Measurements from ENCODE around the gene NUBP2.

The NUBP2 gene

GRCh38 chr16:1800701-1801100, 17.9 kb downstream of the NUBP2 start:
- DNase-seq, result no peak

GRCh38 chr16:1807626-1808025, 24.9 kb downstream of the NUBP2 start:
- DNase-seq, result no peak

- no peak for DNase-seq
Measured at GRCh38 chr16:1808691-1809090, 25.9 kb downstream of the NUBP2 start.

- DNase-seq, result no peak
Measured at GRCh38 chr16:1809281-1809801, 26.6 kb downstream of the NUBP2 start.

GRCh38 chr16:1810106-1810505, 27.3 kb downstream of the NUBP2 start:
- no peak for DNase-seq

GRCh38 chr16:1810536-1810935, 27.8 kb downstream of the NUBP2 start:
- DNase-seq, result no peak

- DNase-seq, result peak in 47 of 58 donors; percentile 4 to 80 (median 39)
Measured at GRCh38 chr16:1812732-1813163, 30.0 kb downstream of the NUBP2 start.

- no peak for DNase-seq
Measured at GRCh38 chr16:1815461-1815860, 32.7 kb downstream of the NUBP2 start.

- DNase-seq, result no peak
Measured at GRCh38 chr16:1816396-1817275, 33.9 kb downstream of the NUBP2 start.

GRCh38 chr16:1817276-1817589, 34.5 kb downstream of the NUBP2 start:
- DNase-seq, result no peak

- DNase-seq, result no peak
Measured at GRCh38 chr16:1817716-1818115, 35.0 kb downstream of the NUBP2 start.

GRCh38 chr16:1818204-1818872, 35.6 kb downstream of the NUBP2 start:
- DNase-seq, result no peak

GRCh38 chr16:1818873-1819525, 36.2 kb downstream of the NUBP2 start:
- DNase-seq, result no peak

GRCh38 chr16:1819611-1820010, 36.9 kb downstream of the NUBP2 start:
- no peak for DNase-seq

- DNase-seq, result no peak
Measured at GRCh38 chr16:1820096-1820945, 37.6 kb downstream of the NUBP2 start.

GRCh38 chr16:1820946-1821290, 38.2 kb downstream of the NUBP2 start:
- DNase-seq, result no peak

GRCh38 chr16:1821861-1822611, 39.3 kb downstream of the NUBP2 start:
- DNase-seq, result no peak

- DNase-seq, result no peak
Measured at GRCh38 chr16:1822801-1823200, 40.0 kb downstream of the NUBP2 start.

GRCh38 chr16:1823821-1824220, 41.1 kb downstream of the NUBP2 start:
- peak in 43 of 58 donors; percentile 7 to 83 (median 34) for DNase-seq

GRCh38 chr16:1825381-1825863, 42.7 kb downstream of the NUBP2 start:
- no peak for DNase-seq
